HL-60 (cell line): ENCODE measurements around the gene EFNA1.

ENCODE experiments used
- CTCF ChIP-seq: IDR thresholded peaks from one replicate; pipeline ENCODE4 v1.5.1; 2011; ENCODE audit warnings: low read length, control low read depth, inconsistent platforms; ENCODE audit not compliant: insufficient read depth
- GABPA ChIP-seq: IDR thresholded peaks from 2 replicates; pipeline ENCODE4 v1.6.1; 2012; ENCODE audit warnings: low read depth
- POLR2AphosphoS5 ChIP-seq: IDR thresholded peaks from 2 replicates; pipeline ENCODE4 v1.6.1; 2012; ENCODE audit warnings: low read depth
- REST ChIP-seq: IDR thresholded peaks from 2 replicates; pipeline ENCODE4 v1.6.1; 2012; ENCODE audit warnings: low read depth; ENCODE audit not compliant: insufficient replicate concordance
- SPI1 ChIP-seq: IDR thresholded peaks from 2 replicates; pipeline ENCODE4 v1.6.1; 2012; ENCODE audit warnings: low read depth, mild to moderate bottlenecking, borderline replicate concordance

- no peak for TF ChIP-seq POLR2AphosphoS5
- no peak for TF ChIP-seq REST
- no peak for TF ChIP-seq CTCF
- TF ChIP-seq GABPA, result no peak
- no peak for TF ChIP-seq SPI1
Observed at GRCh38 chr1:155092641-155093040, 35.0 kb upstream of the EFNA1 start.
